ENCODE measurements around the gene SNRK. TPM values are rescaled to one million over a fixed set of nuclear protein-coding genes. Genes with fewer than 3 reads are reported as not detected.

SNRK gene
- total and polyA plus RNA-seq, 7 donors: 6.8 to 25.6 (median 18.8) TPM

- Histone ChIP-seq H3K27me3 (ENCODE audit: insufficient read depth in 3 of 3, low read length in 2 of 3) (no peaks in the 10 kb centered on the region), H3K27ac (no peak overlapping the region), H3K36me3 (ENCODE audit: insufficient read depth in 1 of 2, low read depth in 1 of 2) (no peaks in the 10 kb centered on the region), H3K4me3 (peak overlapping the region; percentile 25), H3K9me3 (no peaks in the 10 kb centered on the region), H3K4me1 (peaks cover 21% of the 10 kb centered on the region)
- ATAC-seq (peak; percentile 52 to 69 (median 60)), DNase-seq (peak; percentile 58 to 84)
- intact Hi-C loops (cut with DNase I): no loop called here
- TF ChIP-seq, protein P1, sequence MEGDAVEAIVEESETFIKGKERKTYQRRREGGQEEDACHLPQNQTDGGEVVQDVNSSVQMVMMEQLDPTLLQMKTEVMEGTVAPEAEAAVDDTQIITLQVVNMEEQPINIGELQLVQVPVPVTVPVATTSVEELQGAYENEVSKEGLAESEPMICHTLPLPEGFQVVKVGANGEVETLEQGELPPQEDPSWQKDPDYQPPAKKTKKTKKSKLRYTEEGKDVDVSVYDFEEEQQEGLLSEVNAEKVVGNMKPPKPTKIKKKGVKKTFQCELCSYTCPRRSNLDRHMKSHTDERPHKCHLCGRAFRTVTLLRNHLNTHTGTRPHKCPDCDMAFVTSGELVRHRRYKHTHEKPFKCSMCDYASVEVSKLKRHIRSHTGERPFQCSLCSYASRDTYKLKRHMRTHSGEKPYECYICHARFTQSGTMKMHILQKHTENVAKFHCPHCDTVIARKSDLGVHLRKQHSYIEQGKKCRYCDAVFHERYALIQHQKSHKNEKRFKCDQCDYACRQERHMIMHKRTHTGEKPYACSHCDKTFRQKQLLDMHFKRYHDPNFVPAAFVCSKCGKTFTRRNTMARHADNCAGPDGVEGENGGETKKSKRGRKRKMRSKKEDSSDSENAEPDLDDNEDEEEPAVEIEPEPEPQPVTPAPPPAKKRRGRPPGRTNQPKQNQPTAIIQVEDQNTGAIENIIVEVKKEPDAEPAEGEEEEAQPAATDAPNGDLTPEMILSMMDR (IDR thresholded peaks at IDR 0.05): no peak
- 31 to 45% (median 31%) methylated on average over 21 to 26 of the region's 26 CpGs for WGBS, 3 donors
Observed at GRCh38 chr3:43363621-43364266, 77.4 kb downstream of the SNRK start.

GRCh38 chr3:43364494-43364893 is 78.2 kb downstream of the SNRK start:
- 63 to 85% (median 71%) methylated on average over 14 of the region's 14 CpGs for WGBS, 3 donors
- TF ChIP-seq, protein P1 (IDR thresholded peaks at IDR 0.05): no peak
- DNase-seq: no peak
- H3K9me3 ChIP-seq: no peaks in the 10 kb centered on the region
- no peaks in the 10 kb centered on the region for H3K36me3 ChIP-seq (ENCODE audit: insufficient read depth in 1 of 2, low read depth in 1 of 2)
- H3K27ac ChIP-seq: no peak overlapping the region
- peaks cover 21% of the 10 kb centered on the region for H3K4me1 ChIP-seq
- ATAC-seq: no peak
- H3K4me3 ChIP-seq: no peak overlapping the region
- intact Hi-C loops (cut with DNase I): no loop called here
- H3K27me3 ChIP-seq (ENCODE audit: insufficient read depth in 3 of 3, low read length in 2 of 3): no peaks in the 10 kb centered on the region

DNA sequence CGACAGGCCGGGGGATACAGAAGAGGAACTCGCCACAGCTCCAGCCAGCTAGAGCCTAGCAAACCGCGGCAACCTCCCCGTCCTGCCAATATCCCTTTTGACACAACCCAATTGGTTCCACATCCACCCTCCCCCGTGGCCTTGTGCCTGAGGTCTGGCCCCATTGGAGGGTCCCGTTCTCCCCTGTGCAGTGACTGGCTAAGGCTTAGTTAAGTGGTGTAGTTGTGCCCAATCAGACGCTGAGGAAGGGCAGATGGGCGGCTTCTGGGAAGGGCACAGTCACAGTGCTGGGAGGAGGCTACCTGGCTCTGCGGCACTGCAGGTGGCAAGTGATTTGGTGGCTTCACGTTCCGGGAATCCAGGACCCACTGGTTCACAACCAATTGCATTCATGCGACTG is 78.6 kb downstream of the SNRK start:
- TF ChIP-seq, protein P1 (IDR thresholded peaks at IDR 0.05): no peak
- H3K4me1 ChIP-seq: peaks cover 21% of the 10 kb centered on the region
- no peaks in the 10 kb centered on the region for H3K27me3 ChIP-seq (ENCODE audit: insufficient read depth in 3 of 3, low read length in 2 of 3)
- DNase-seq: no peak
- no peak overlapping the region for H3K27ac ChIP-seq
- H3K36me3 ChIP-seq (ENCODE audit: insufficient read depth in 1 of 2, low read depth in 1 of 2): no peaks in the 10 kb centered on the region
- intact Hi-C loops (cut with DNase I): no loop called here
- H3K9me3 ChIP-seq: no peaks in the 10 kb centered on the region
- 77 to 87% (median 87%) methylated on average over 14 of the region's 14 CpGs for WGBS, 3 donors
- H3K4me3 ChIP-seq: no peak overlapping the region
- ATAC-seq: no peak

GRCh38 chr3:43365601-43366305 is 79.4 kb downstream of the SNRK start:
- TF ChIP-seq, protein P1 (IDR thresholded peaks at IDR 0.05): no peak
- ATAC-seq (no peak), DNase-seq (no peak)
- H3K36me3 ChIP-seq (ENCODE audit: insufficient read depth in 1 of 2, low read depth in 1 of 2): no peaks in the 10 kb centered on the region
- H3K9me3 ChIP-seq: no peaks in the 10 kb centered on the region
- WGBS, 3 donors: 92 to 94% (median 92%) methylated on average over 12 of the region's 12 CpGs
- intact Hi-C loops (cut with DNase I): no loop called here
- H3K4me1 ChIP-seq: peaks cover 21% of the 10 kb centered on the region
- peak overlapping the region; percentile 56 for H3K27ac ChIP-seq
- H3K27me3 ChIP-seq (ENCODE audit: insufficient read depth in 3 of 3, low read length in 2 of 3): no peaks in the 10 kb centered on the region
- no peak overlapping the region for H3K4me3 ChIP-seq
